MM.1S (cell line): Measurements from ENCODE around the gene CLK4.

Source experiments
- DNase-seq: peaks from one replicate; pipeline ENCODE4 v3.0.0-alpha.2; 2015
- H2AFZ ChIP-seq: fragments of 300-600 bp; sonication (generic); 2 replicates; pipeline ENCODE4 v1.6.0; 2016; ENCODE audit warnings: antibody characterized with exemption, low read length
- H3F3A ChIP-seq: fragments of 300-600 bp; sonication (generic); 2 replicates; pipeline ENCODE4 v1.6.1; 2016; ENCODE audit warnings: mild to moderate bottlenecking, antibody characterized with exemption, low read length, moderate library complexity, mixed read lengths; ENCODE audit not compliant: insufficient read depth
- H3K27ac ChIP-seq: fragments of 300-600 bp; sonication (generic); 2 replicates; pipeline ENCODE4 v1.5.1; 2016; ENCODE audit warnings: mild to moderate bottlenecking, low read length
- H3K27me3 ChIP-seq: fragments of 300-600 bp; sonication (generic); replicated peaks from 2 replicates; pipeline ENCODE4 v1.6.0; 2016; ENCODE audit warnings: low read length; ENCODE audit not compliant: insufficient read depth
- H3K36me3 ChIP-seq: fragments of 300-600 bp; sonication (generic); replicated peaks from 2 replicates; pipeline ENCODE4 v1.6.1; 2016; ENCODE audit warnings: mild to moderate bottlenecking, low read length, mixed read lengths; ENCODE audit not compliant: insufficient read depth
- H3K4me1 ChIP-seq: fragments of 300-600 bp; sonication (generic); 2 replicates; pipeline ENCODE4 v1.6.1; 2016; ENCODE audit warnings: low read length, mixed read lengths
- H3K4me2 ChIP-seq: fragments of 300-600 bp; sonication (generic); 2 replicates; pipeline ENCODE4 v1.6.0; 2016; ENCODE audit warnings: low read depth, low read length
- H3K4me3 ChIP-seq: fragments of 300-600 bp; sonication (generic); 2 replicates; pipeline ENCODE4 v1.5.1; 2016; ENCODE audit warnings: low read length, mixed read lengths
- H3K79me2 ChIP-seq: fragments of 300-600 bp; sonication (generic); 2 replicates; pipeline ENCODE4 v1.6.1; 2016; ENCODE audit warnings: mixed run types, low read length, mixed read lengths
- H3K9ac ChIP-seq: fragments of 300-600 bp; sonication (generic); 2 replicates; pipeline ENCODE4 v1.6.1; 2016; ENCODE audit warnings: low read length, mixed read lengths
- H3K9me2 ChIP-seq: fragments of 300-600 bp; sonication (generic); replicated peaks from 2 replicates; pipeline ENCODE4 v1.6.1; 2016; ENCODE audit warnings: mild to moderate bottlenecking, low read length, mixed read lengths; ENCODE audit not compliant: insufficient read depth
- H3K9me3 ChIP-seq: fragments of 300-600 bp; sonication (generic); replicated peaks from 2 replicates; pipeline ENCODE4 v1.6.1; 2016; ENCODE audit warnings: mild to moderate bottlenecking, low read length, mixed read lengths; ENCODE audit not compliant: insufficient read depth
- H4K20me1 ChIP-seq: fragments of 300-600 bp; sonication (generic); 2 replicates; pipeline ENCODE4 v1.6.1; 2016; ENCODE audit warnings: mild to moderate bottlenecking, low read length, moderate library complexity, mixed read lengths; ENCODE audit not compliant: insufficient read depth
- CTCF ChIP-seq: fragments of 300-600 bp; sonication (generic); IDR thresholded peaks from 2 replicates; pipeline ENCODE4 v1.5.1; 2016; ENCODE audit warnings: antibody characterized with exemption, low read length, mixed read lengths
- EZH2 ChIP-seq: fragments of 300-600 bp; sonication (generic); optimal IDR thresholded peaks from 2 replicates; pipeline ENCODE3; 2017; ENCODE audit warnings: low read depth, mild to moderate bottlenecking, antibody characterized with exemption, low read length, mixed read lengths
- EZH2phosphoT487 ChIP-seq: fragments of 300-600 bp; sonication (generic); IDR thresholded peaks from 2 replicates; pipeline ENCODE4 v1.6.1; 2018; ENCODE audit warnings: antibody characterized with exemption, low read length

The CLK4 gene

DNA sequence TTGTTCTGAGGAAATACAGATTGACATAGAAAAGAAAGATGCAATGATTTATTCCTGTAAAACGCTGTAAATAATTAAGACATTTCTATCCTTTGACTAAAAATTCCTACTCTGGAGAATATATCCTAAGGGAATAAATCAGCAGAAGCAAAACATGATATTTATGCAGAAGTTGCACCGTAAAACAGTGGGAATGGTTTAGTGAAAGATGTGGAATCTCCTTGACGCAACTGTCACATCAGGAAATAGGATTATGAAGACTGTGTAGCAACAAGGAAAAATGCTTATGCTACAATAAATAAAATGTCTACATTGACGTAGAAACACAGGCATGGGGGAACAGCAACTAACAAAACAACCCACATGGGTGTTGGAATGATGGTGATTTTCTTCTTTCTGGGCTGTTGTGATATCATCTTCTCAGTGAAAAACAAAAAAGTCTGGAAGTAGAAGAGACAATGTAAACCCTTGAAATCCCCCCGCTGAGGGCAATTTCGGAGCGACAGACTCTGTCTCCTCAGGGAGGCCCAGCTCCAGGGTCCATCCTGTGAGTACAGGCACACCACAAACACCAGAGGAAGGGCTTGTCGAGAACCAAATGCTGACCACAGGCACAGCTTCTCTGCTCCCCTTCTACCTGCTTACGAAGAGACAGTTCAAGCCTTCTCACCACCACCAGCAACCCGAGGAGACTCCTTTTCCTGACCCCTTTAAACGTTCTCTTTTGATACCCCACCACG, 61.9 kb downstream of the CLK4 start:
- no peak overlapping the region for H3K9ac ChIP-seq
- H3K4me3 ChIP-seq = no peak overlapping the region
- no peaks in the 10 kb centered on the region for H3K9me3 ChIP-seq
- no peaks in the 10 kb centered on the region for H3K4me1 ChIP-seq
- no peak for DNase-seq
- H3K9me2 ChIP-seq = no peaks in the 10 kb centered on the region
- H3K79me2 ChIP-seq = no peaks in the 10 kb centered on the region
- TF ChIP-seq EZH2phosphoT487 (no peak), EZH2 (no peak), CTCF (no peak)
- no peaks in the 10 kb centered on the region for H3F3A ChIP-seq
- no peaks in the 10 kb centered on the region for H4K20me1 ChIP-seq
- H3K36me3 ChIP-seq = no peaks in the 10 kb centered on the region
- H3K27ac ChIP-seq = no peak overlapping the region
- H3K4me2 ChIP-seq = no peak overlapping the region
- peaks cover 32% of the 10 kb centered on the region for H3K27me3 ChIP-seq
- no peak overlapping the region for H2AFZ ChIP-seq

DNA sequence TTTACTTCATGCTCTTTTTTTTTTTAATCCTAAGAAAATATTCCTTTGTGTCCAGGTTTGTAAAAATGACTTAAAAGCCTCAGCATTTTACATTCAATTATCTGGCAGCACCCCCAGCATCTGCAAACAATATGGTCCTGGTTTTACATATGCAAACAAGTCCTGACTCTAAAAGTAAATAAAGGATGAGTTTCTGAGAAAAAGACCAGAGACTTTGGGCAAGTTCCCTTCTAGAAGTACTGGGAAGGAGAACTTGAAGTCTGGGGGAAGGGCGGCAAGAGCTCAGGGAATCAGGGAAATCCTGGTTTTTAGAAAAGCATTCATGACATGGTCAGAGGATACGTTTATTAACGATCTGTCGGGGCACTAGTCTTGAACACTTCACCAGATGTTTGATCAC, 62.5 kb downstream of the CLK4 start:
- H3K9me2 ChIP-seq = no peaks in the 10 kb centered on the region
- H2AFZ ChIP-seq = no peak overlapping the region
- H3K9ac ChIP-seq = no peak overlapping the region
- peaks cover 34% of the 10 kb centered on the region for H3K27me3 ChIP-seq
- no peak overlapping the region for H3K4me2 ChIP-seq
- H3K27ac ChIP-seq = no peak overlapping the region
- H3K79me2 ChIP-seq = no peaks in the 10 kb centered on the region
- no peaks in the 10 kb centered on the region for H3F3A ChIP-seq
- no peaks in the 10 kb centered on the region for H3K9me3 ChIP-seq
- no peak overlapping the region for H3K4me3 ChIP-seq
- TF ChIP-seq CTCF (no peak), EZH2 (no peak), EZH2phosphoT487 (no peak)
- no peaks in the 10 kb centered on the region for H4K20me1 ChIP-seq
- H3K4me1 ChIP-seq = no peaks in the 10 kb centered on the region
- DNase-seq = no peak
- H3K36me3 ChIP-seq = no peaks in the 10 kb centered on the region

GRCh38 chr5:178563621-178564020, 63.2 kb downstream of the CLK4 start:
- no peaks in the 10 kb centered on the region for H3K79me2 ChIP-seq
- DNase-seq = no peak
- H3K9ac ChIP-seq = no peak overlapping the region
- TF ChIP-seq EZH2 = no peak
- TF ChIP-seq CTCF = no peak
- no peak for TF ChIP-seq EZH2phosphoT487
- no peak overlapping the region for H3K27ac ChIP-seq
- no peak overlapping the region for H3K4me2 ChIP-seq
- H2AFZ ChIP-seq = no peak overlapping the region
- no peaks in the 10 kb centered on the region for H3K36me3 ChIP-seq
- H3K4me1 ChIP-seq = no peaks in the 10 kb centered on the region
- no peak overlapping the region for H3K4me3 ChIP-seq
- H3K9me2 ChIP-seq = no peaks in the 10 kb centered on the region
- peaks cover 38% of the 10 kb centered on the region for H3K27me3 ChIP-seq
- H3K9me3 ChIP-seq = no peaks in the 10 kb centered on the region
- no peaks in the 10 kb centered on the region for H3F3A ChIP-seq
- no peaks in the 10 kb centered on the region for H4K20me1 ChIP-seq
